Sigmoid colon (tissue), 7 donors: ENCODE measurements around the gene CASZ1. TPM values are rescaled to one million over a fixed set of nuclear protein-coding genes. Genes with fewer than 3 reads are reported as not detected.

Experiments
- DNase-seq: peaks from one replicate; pipeline ENCODE4 v3.0.0-alpha.2; 2019
- H3K27ac ChIP-seq, 4 donors: fragments of 200-600 bp; sonication (generic); one replicate each; pipeline ENCODE4 v1.5.1; 2016 to 2019; ENCODE audit warnings: mild to moderate bottlenecking in 1 of 4
- H3K27me3 ChIP-seq, 3 donors: fragments of 200-600 bp; sonication (generic); one replicate each; pipeline ENCODE4 v1.5.1; 2019; ENCODE audit warnings: mild to moderate bottlenecking in 1 of 3
- H3K36me3 ChIP-seq, 4 donors: fragments of 200-600 bp; sonication (generic); one replicate each; pipeline ENCODE4 v1.5.1; 2016 to 2019
- H3K4me1 ChIP-seq, 4 donors: fragments of 200-600 bp; sonication (generic); one replicate each; pipeline ENCODE4 v1.5.1; 2017 to 2019
- H3K4me3 ChIP-seq, 4 donors: fragments of 200-600 bp; sonication (generic); one replicate each; pipeline ENCODE4 v1.5.1; 2017 to 2019; ENCODE audit warnings: mild to moderate bottlenecking in 2 of 4, moderate library complexity in 1 of 4
- H3K9me3 ChIP-seq, 4 donors: fragments of 200-600 bp in 3 of 4; sonication (generic) in 3 of 4; one replicate each; pipeline versions ENCODE4 v1.5.1 to v1.6.1; 2013 to 2019
- CTCF ChIP-seq, 4 experiments: fragments of 450-650 bp in 3 of 4; fragments of 200-600 bp in 1 of 4; IDR thresholded peaks; one replicate each; pipeline ENCODE4 v1.5.1; 2016 to 2019; ENCODE audit warnings: antibody characterized with exemption in 4 of 4, mild to moderate bottlenecking in 3 of 4, moderate library complexity in 2 of 4
- EP300 ChIP-seq, 4 donors: sonication (generic); formaldehyde crosslinking; IDR thresholded peaks; one replicate each; pipeline ENCODE4 v1.6.1; 2017; ENCODE audit warnings: antibody characterized with exemption in 4 of 4
- POLR2A ChIP-seq, 2 donors: fragments of 450-650 bp; IDR thresholded peaks; one replicate each; pipeline ENCODE4 v1.6.1; 2016; ENCODE audit warnings: antibody characterized with exemption in 2 of 2, mild to moderate bottlenecking in 2 of 2, moderate library complexity in 2 of 2
- POLR2AphosphoS5 ChIP-seq, 4 donors: sonication (generic); formaldehyde crosslinking; IDR thresholded peaks; one replicate each; pipeline ENCODE4 v1.6.1; 2017; ENCODE audit warnings: antibody characterized with exemption in 4 of 4
- WGBS, 2 donors: extraction: QIAGEN DNeasy Blood & Tissue Kit; methylation state at CpG; one replicate each; pipeline ENCODE4 v1.1.7; 2013; 5-methylcytosine and 5-hydroxymethylcytosine counted together
- intact Hi-C: fragments of 100-400 bp; cut with DNase I; formaldehyde crosslinking; loops from one replicate; pipeline ENCODE4 v1.15.1; 2023
- polyA plus RNA-seq, 3 donors: library from polyadenylated mRNA; stranded (reverse); fragments of 200-250 nt; gene quantifications; one replicate each; pipeline ENCODE4 v1.2.3, GENCODE V29; 2013
- total RNA-seq, 4 donors: library from RNA; depleted of rRNA; stranded (reverse); fragments of >200 nt; gene quantifications; one replicate each; pipeline ENCODE4 v1.1.0, GENCODE V29; 2016
- donor health status: healthy with polysubstance abuse.
- donor health status: Bipolar disorder and iron deficiency.
- donor health status: healthy.

The CASZ1 gene
- total and polyA plus RNA-seq, 7 donors = 4.2 to 47.9 (median 23.6) TPM

- Histone ChIP-seq H3K4me3 (no peak overlapping the region), H3K27me3 (no peaks in the 10 kb centered on the region), H3K9me3 (no peaks in the 10 kb centered on the region), H3K4me1 (peaks cover 0 to 83% (median 82%) of the 10 kb centered on the region in 4 donors), H3K27ac (peak overlapping the region; percentile 89 to 98 (median 96)), H3K36me3 (no peaks in the 10 kb centered on the region)
- WGBS, 2 donors = 90 to 92% methylated on average over 17 of the region's 17 CpGs
- DNase-seq = no peak
- TF ChIP-seq CTCF (IDR thresholded peaks at IDR 0.05) (no peak), POLR2AphosphoS5 (IDR thresholded peaks at IDR 0.05) (no peak), EP300 (IDR thresholded peaks at IDR 0.05) (no peak), POLR2A (IDR thresholded peaks at IDR 0.05) (no peak)
- intact Hi-C loops = loop anchor here (2.0 to 10.0 kb wide), 2 partner anchors 32 to 174 kb away; no protein-coding TSS in a partner anchor
These were observed 105.2 kb downstream of the CASZ1 start for GRCh38 chr1:10691075-10691739.

GRCh38 chr1:10690484-10690883, 106.0 kb downstream of the CASZ1 start:
- H3K36me3 ChIP-seq = no peaks in the 10 kb centered on the region
- no peak for DNase-seq
- H3K27me3 ChIP-seq = no peaks in the 10 kb centered on the region
- H3K27ac ChIP-seq = peak overlapping the region; percentile 87 to 98 (median 96)
- no peaks in the 10 kb centered on the region for H3K9me3 ChIP-seq
- H3K4me1 ChIP-seq = peaks cover 0 to 83% (median 82%) of the 10 kb centered on the region in 4 donors
- 94 to 96% methylated on average over 17 of the region's 17 CpGs for WGBS, 2 donors
- intact Hi-C loops = loop anchor here (2.0 to 10.0 kb wide), 2 partner anchors 32 to 174 kb away; no protein-coding TSS in a partner anchor
- TF ChIP-seq POLR2AphosphoS5 (IDR thresholded peaks at IDR 0.05) (no peak), EP300 (IDR thresholded peaks at IDR 0.05) (no peak), CTCF (IDR thresholded peaks at IDR 0.05) (no peak), POLR2A (IDR thresholded peaks at IDR 0.05) (no peak)
- no peak overlapping the region for H3K4me3 ChIP-seq

- no peaks in the 10 kb centered on the region for H3K9me3 ChIP-seq
- H3K27me3 ChIP-seq = no peaks in the 10 kb centered on the region
- H3K4me1 ChIP-seq = peaks cover 0 to 97% (median 97%) of the 10 kb centered on the region in 4 donors
- WGBS, 2 donors = 85% methylated on average over 10 of the region's 10 CpGs
- intact Hi-C loops = loop anchor here (2.0 kb wide), 1 partner anchor 48 kb away; no protein-coding TSS in a partner anchor
- TF ChIP-seq EP300 (IDR thresholded peaks at IDR 0.05) (no peak), POLR2A (IDR thresholded peaks at IDR 0.05) (no peak)
- H3K4me3 ChIP-seq = peak overlapping the region in 1 of 4 donors; percentile 3
- no peak for DNase-seq
- H3K36me3 ChIP-seq = no peaks in the 10 kb centered on the region
- peak overlapping the region; percentile 87 to 98 (median 96) for H3K27ac ChIP-seq
These were observed 108.0 kb downstream of the CASZ1 start for GRCh38 chr1:10688409-10688786.

GRCh38 chr1:10687782-10688408, 108.6 kb downstream of the CASZ1 start:
- H3K36me3 ChIP-seq = no peaks in the 10 kb centered on the region
- no peaks in the 10 kb centered on the region for H3K9me3 ChIP-seq

More at GRCh38 chr1:10687782-10688408, 108.6 kb downstream of the CASZ1 start:
- TF ChIP-seq CTCF (IDR thresholded peaks at IDR 0.05) = no peak
- no peak for TF ChIP-seq POLR2A (IDR thresholded peaks at IDR 0.05)
- no peak for TF ChIP-seq EP300 (IDR thresholded peaks at IDR 0.05)
- TF ChIP-seq POLR2AphosphoS5 (IDR thresholded peaks at IDR 0.05) = no peak
- no peaks in the 10 kb centered on the region for H3K27me3 ChIP-seq
- intact Hi-C loops = loop anchor here (2.0 kb wide), 1 partner anchor 47 kb away; no protein-coding TSS in a partner anchor
- peaks cover 0 to 100% (median 100%) of the 10 kb centered on the region in 4 donors for H3K4me1 ChIP-seq
- no peak overlapping the region for H3K4me3 ChIP-seq
- no peak for DNase-seq
- peak overlapping the region; percentile 87 to 98 (median 96) for H3K27ac ChIP-seq
- WGBS, 2 donors = 68 to 76% methylated on average over 15 of the region's 15 CpGs
